ENCODE data around the gene STK32C. TPM values are rescaled to one million over a fixed set of nuclear protein-coding genes. Genes with fewer than 3 reads are reported as not detected.

STK32C gene
- total RNA-seq, 4 donors from 2014 or later: 3.3 to 5.7 (median 3.5) TPM

- H3K36me3 ChIP-seq: no peaks in the 10 kb centered on the region
- TF ChIP-seq POLR2A (IDR thresholded peaks at IDR 0.05) (no peak), CTCF (IDR thresholded peaks at IDR 0.05) (no peak)
- H3K4me1 ChIP-seq: no peaks in the 10 kb centered on the region
- H3K27me3 ChIP-seq: no peaks in the 10 kb centered on the region
- no peak overlapping the region for H3K27ac ChIP-seq
- 92 to 94% methylated on average over 15 of the region's 15 CpGs for whole genome bisulfite sequencing, 2 donors
- no peak overlapping the region for H3K4me3 ChIP-seq (replicated peaks in 1 of 3)
- no peak for DNase-seq
- no peaks in the 10 kb centered on the region for H3K9me3 ChIP-seq
- intact Hi-C loops (cut with DNase I): no loop called here
Observed at GRCh38 chr10:132194726-132195125, 113.0 kb downstream of the STK32C start.

GRCh38 chr10:132193907-132194552 is 113.7 kb downstream of the STK32C start:
- H3K4me3 ChIP-seq (replicated peaks in 1 of 3): no peak overlapping the region
- WGBS, 2 donors: 80 to 87% methylated on average over 7 to 18 of the region's 21 CpGs
- no peaks in the 10 kb centered on the region for H3K4me1 ChIP-seq
- no peak overlapping the region for H3K27ac ChIP-seq
- no peaks in the 10 kb centered on the region for H3K36me3 ChIP-seq
- no peak for TF ChIP-seq CTCF (IDR thresholded peaks at IDR 0.05)
- no peak for TF ChIP-seq POLR2A (IDR thresholded peaks at IDR 0.05)
- DNase-seq: peak; percentile 19 to 32
- intact Hi-C loops (cut with DNase I): no loop called here
- no peaks in the 10 kb centered on the region for H3K9me3 ChIP-seq
- H3K27me3 ChIP-seq: no peaks in the 10 kb centered on the region

- Histone ChIP-seq H3K27ac (no peak overlapping the region), H3K36me3 (no peaks in the 10 kb centered on the region), H3K9me3 (no peaks in the 10 kb centered on the region), H3K27me3 (no peaks in the 10 kb centered on the region), H3K4me1 (peaks cover 0 to 2% of the 10 kb centered on the region in 2 donors), H3K4me3 (replicated peaks in 1 of 3) (no peak overlapping the region)
- TF ChIP-seq POLR2A (IDR thresholded peaks at IDR 0.05) (no peak), CTCF (IDR thresholded peaks at IDR 0.05) (no peak)
- intact Hi-C loops (cut with DNase I): no loop called here
- WGBS, 2 donors: 65 to 67% methylated on average over 13 to 18 of the region's 18 CpGs
- no peak for DNase-seq
Observed at GRCh38 chr10:132192991-132193665, 114.6 kb downstream of the STK32C start.

- no peak for DNase-seq
- Histone ChIP-seq H3K36me3 (no peaks in the 10 kb centered on the region), H3K27me3 (no peaks in the 10 kb centered on the region), H3K9me3 (no peaks in the 10 kb centered on the region), H3K27ac (no peak overlapping the region), H3K4me1 (peaks cover 0 to 10% of the 10 kb centered on the region in 2 donors), H3K4me3 (replicated peaks in 1 of 3) (no peak overlapping the region)
- intact Hi-C loops (cut with DNase I): no loop called here
- WGBS, 2 donors: 86 to 91% methylated on average over 16 to 28 of the region's 28 CpGs
- TF ChIP-seq POLR2A (IDR thresholded peaks at IDR 0.05) (no peak), CTCF (IDR thresholded peaks at IDR 0.05) (no peak)
Observed at GRCh38 chr10:132192076-132192975, 115.4 kb downstream of the STK32C start.
